Calu3 (cell line): ENCODE measurements around the gene NUS1. TPM values are rescaled to one million over a fixed set of nuclear protein-coding genes. Genes with fewer than 3 reads are reported as not detected.

Experiments used
- BruUV-seq: library from RNA; stranded (reverse); fragments of 400-500 nt; replicated peaks from 2 replicates; lab custom pipeline; 2021; lab: Mats Ljungman, UMichigan
- CTCF ChIA-PET: fragments of 300-600 bp; sonication (Branson Sonifier 250); formaldehyde crosslinking; loops from one replicate; lab custom pipeline; 2022; ENCODE audit warnings: antibody characterized with exemption; lab: Charles Lee
- DNase-seq: peaks from one replicate; pipeline ENCODE4 v3.0.0; 2022
- H3K27ac Mint-ChIP-seq: one replicate; pipeline ENCODE4 v1.8.0; 2022; ENCODE audit warnings: mixed read lengths; ENCODE audit not compliant: unreplicated experiment
- H3K27me3 Mint-ChIP-seq: one replicate; pipeline ENCODE4 v1.8.0; 2022; ENCODE audit warnings: mixed read lengths; ENCODE audit not compliant: unreplicated experiment
- H3K36me3 Mint-ChIP-seq: one replicate; pipeline ENCODE4 v1.8.0; 2022; ENCODE audit warnings: mild to moderate bottlenecking, moderate library complexity, mixed read lengths; ENCODE audit not compliant: insufficient read depth, unreplicated experiment
- H3K4me1 Mint-ChIP-seq: one replicate; pipeline ENCODE4 v1.8.0; 2022; ENCODE audit warnings: mild to moderate bottlenecking, low read depth, mixed read lengths; ENCODE audit not compliant: unreplicated experiment
- H3K4me3 Mint-ChIP-seq: one replicate; pipeline ENCODE4 v1.8.0; 2022; ENCODE audit warnings: mild to moderate bottlenecking, low read depth, moderate library complexity, mixed read lengths; ENCODE audit not compliant: unreplicated experiment
- H3K9me3 Mint-ChIP-seq: one replicate; pipeline ENCODE4 v1.8.0; 2022; ENCODE audit warnings: low read depth, mixed read lengths; ENCODE audit not compliant: unreplicated experiment
- CTCF ChIP-seq: fragments of 200-600 bp; IDR thresholded peaks from one replicate; pipeline ENCODE4 v1.8.0; 2022; ENCODE audit warnings: antibody characterized with exemption; ENCODE audit not compliant: unreplicated experiment
- intact Hi-C: fragments of 100-400 bp; cut with micrococcal nuclease; formaldehyde crosslinking; loops from one replicate; pipeline ENCODE4 v1.10.0; 2022; ENCODE audit not compliant: unreplicated experiment
- total RNA-seq: library from RNA; stranded (reverse); gene quantifications from 2 replicates; pipeline ENCODE4 v1.2.3, GENCODE V29; 2022

Gene NUS1
- total RNA-seq, 1 experiment from 2014 or later: 52.0 TPM

GRCh38 chr6:117676577-117677218 is 1.4 kb downstream of the NUS1 start:
- H3K9me3 Mint-ChIP-seq: peaks cover 3% of the 10 kb centered on the region
- peak overlapping the region; percentile 84 for H3K4me3 Mint-ChIP-seq
- peak overlapping the region; percentile 8 for H3K27ac Mint-ChIP-seq
- TSS peak; percentile 39 for BruUV-seq
- H3K4me1 Mint-ChIP-seq: peaks cover 46% of the 10 kb centered on the region
- DNase-seq: no peak
- intact Hi-C loops: no loop called here
- CTCF ChIA-PET: no interaction called here
- TF ChIP-seq CTCF: no peak
- H3K27me3 Mint-ChIP-seq: no peaks in the 10 kb centered on the region
- peaks cover 42% of the 10 kb centered on the region for H3K36me3 Mint-ChIP-seq

- intact Hi-C loops: no loop called here
- no peak for TF ChIP-seq CTCF
- no peak for DNase-seq
- CTCF ChIA-PET: interaction anchor here (0.7 kb wide), 1 partner anchor 29 kb away, joined by 4 read pairs; no protein-coding TSS in a partner anchor
- no TSS peak for BruUV-seq
- peak overlapping the region; percentile 8 for H3K27ac Mint-ChIP-seq
- no peaks in the 10 kb centered on the region for H3K27me3 Mint-ChIP-seq
- H3K36me3 Mint-ChIP-seq: peaks cover 42% of the 10 kb centered on the region
- peaks cover 46% of the 10 kb centered on the region for H3K4me1 Mint-ChIP-seq
- H3K9me3 Mint-ChIP-seq: peaks cover 3% of the 10 kb centered on the region
- H3K4me3 Mint-ChIP-seq: peak overlapping the region; percentile 84
Measured at GRCh38 chr6:117677553-117678141, 2.4 kb downstream of the NUS1 start.

- no peak for DNase-seq
- H3K36me3 Mint-ChIP-seq: peaks cover 19% of the 10 kb centered on the region
- peaks cover 3% of the 10 kb centered on the region for H3K9me3 Mint-ChIP-seq
- intact Hi-C loops: no loop called here
- TF ChIP-seq CTCF: no peak
- H3K4me3 Mint-ChIP-seq: no peak overlapping the region
- H3K4me1 Mint-ChIP-seq: peaks cover 47% of the 10 kb centered on the region
- BruUV-seq: no TSS peak
- H3K27ac Mint-ChIP-seq: no peak overlapping the region
- H3K27me3 Mint-ChIP-seq: no peaks in the 10 kb centered on the region
- CTCF ChIA-PET: no interaction called here
Measured at GRCh38 chr6:117681162-117681741, 6.0 kb downstream of the NUS1 start.

GRCh38 chr6:117684749-117685148 is 9.5 kb downstream of the NUS1 start:
- Mint-ChIP-seq H3K27me3 (no peaks in the 10 kb centered on the region), H3K4me3 (no peak overlapping the region), H3K4me1 (peaks cover 43% of the 10 kb centered on the region), H3K9me3 (no peaks in the 10 kb centered on the region), H3K36me3 (no peaks in the 10 kb centered on the region), H3K27ac (peak overlapping the region; percentile 21)
- CTCF ChIA-PET: no interaction called here
- no peak for TF ChIP-seq CTCF
- intact Hi-C loops: no loop called here
- BruUV-seq: no TSS peak
- DNase-seq: no peak
